Peyer's patch (tissue), 4 donors: Measurements from ENCODE around the gene IGFBP7.

Experiments used
- CTCF ChIP-seq, 6 experiments: fragments of 450-650 bp in 4 of 6; fragments of 200-600 bp in 2 of 6; sonication (generic) in 1 of 6; IDR thresholded peaks; one replicate each; pipeline ENCODE4 v1.5.1; 2017 to 2019; ENCODE audit warnings: antibody characterized with exemption in 6 of 6, mild to moderate bottlenecking in 3 of 6, moderate library complexity in 1 of 6
- POLR2A ChIP-seq, 2 donors: fragments of 450-650 bp; IDR thresholded peaks; one replicate each; pipeline ENCODE4 v1.5.1; 2017; ENCODE audit warnings: antibody characterized with exemption in 2 of 2, mild to moderate bottlenecking in 2 of 2, moderate library complexity in 2 of 2

- TF ChIP-seq CTCF (IDR thresholded peaks at IDR 0.05) (no peak), POLR2A (IDR thresholded peaks at IDR 0.05) (no peak)
Measured at GRCh38 chr4:57064120-57064519, 46.1 kb downstream of the IGFBP7 start.
